ENCODE results near the gene SULF2.

SULF2 gene

DNA sequence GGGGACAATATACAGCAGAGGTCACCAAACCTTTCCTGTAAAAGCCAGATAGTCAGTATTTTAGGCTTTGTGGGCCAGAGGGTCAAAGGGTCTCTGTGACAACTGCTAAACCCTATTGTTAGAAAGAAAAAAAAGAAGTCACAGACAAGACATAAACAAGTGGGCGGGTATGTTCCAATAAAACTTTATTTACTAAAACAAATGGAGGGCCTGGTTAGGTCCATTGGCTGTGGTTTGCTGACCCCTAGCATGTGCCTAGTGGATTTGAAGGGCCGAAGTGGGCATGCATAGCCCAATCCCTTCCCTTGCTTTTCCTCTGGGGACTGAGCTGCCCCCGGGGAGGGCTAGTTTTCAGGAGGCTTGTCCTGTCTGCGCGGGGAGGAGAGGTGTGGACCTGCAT, 78.9 kb downstream of the SULF2 start:
- no peak for DNase-seq

DNA sequence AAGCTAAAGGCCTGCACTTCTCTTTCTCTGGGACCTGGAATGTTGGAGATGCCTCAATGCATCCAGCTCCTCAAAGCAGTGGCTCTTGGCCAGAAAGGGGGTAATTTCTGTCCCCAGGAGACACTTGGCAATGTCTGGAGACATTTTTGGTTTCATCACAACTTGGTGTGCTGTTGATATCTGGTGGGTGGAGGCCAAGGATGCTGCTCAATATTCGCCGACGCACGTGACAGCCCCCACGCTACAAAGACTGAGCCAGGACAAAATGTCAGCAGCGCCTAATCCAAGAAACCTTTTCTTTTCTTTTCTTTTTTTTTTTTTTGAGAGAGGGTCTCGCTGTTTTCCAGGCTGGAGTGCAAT, 79.8 kb downstream of the SULF2 start:
- DNase-seq: no peak

- no peak for DNase-seq
Measured at GRCh38 chr20:47704746-47705496, 80.4 kb downstream of the SULF2 start.

GRCh38 chr20:47703748-47704147, 81.5 kb downstream of the SULF2 start:
- no peak for DNase-seq

GRCh38 chr20:47701612-47702011, 83.7 kb downstream of the SULF2 start:
- no peak for DNase-seq

GRCh38 chr20:47700327-47700726, 85.0 kb downstream of the SULF2 start:
- DNase-seq: no peak

DNA sequence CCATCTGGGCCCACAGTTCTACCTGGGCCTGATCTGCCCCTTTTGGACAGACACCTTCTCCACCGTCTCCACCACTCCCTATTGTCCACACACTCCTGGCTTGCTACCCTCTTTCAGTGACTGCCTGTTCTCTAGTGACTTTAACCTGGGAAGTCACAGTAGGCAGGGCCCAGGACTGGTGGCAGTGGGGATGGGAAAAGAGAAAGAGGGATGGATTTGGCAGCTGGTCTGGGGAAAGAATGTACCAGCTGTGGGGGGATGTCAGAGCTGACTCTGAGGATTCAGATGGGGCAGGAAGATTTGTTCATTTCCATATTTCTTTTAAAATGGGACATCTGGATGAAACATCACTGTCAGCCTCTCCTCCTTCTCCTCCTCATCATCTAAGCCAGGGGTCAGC, 85.5 kb downstream of the SULF2 start:
- no peak for DNase-seq

DNA sequence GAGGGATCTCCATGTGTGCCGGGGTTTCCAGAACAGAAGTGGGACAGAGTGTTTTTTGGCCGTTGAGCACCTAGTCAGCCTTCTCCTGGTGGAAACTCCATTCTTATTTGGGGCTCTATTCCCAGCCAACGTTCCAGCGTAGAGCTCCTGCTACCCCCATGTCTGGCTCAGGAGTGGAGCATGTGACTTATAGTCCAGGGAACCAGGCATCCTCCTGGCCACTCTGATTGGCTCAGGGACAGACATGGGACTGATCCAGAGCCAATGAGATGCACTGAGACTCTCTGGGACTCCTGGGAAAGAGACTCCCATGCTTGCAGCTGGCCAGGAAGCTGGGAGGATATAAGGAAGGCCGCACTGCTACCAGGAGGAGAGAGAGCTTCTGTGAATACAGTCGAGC, 87.1 kb downstream of the SULF2 start:
- DNase-seq: no peak

DNA sequence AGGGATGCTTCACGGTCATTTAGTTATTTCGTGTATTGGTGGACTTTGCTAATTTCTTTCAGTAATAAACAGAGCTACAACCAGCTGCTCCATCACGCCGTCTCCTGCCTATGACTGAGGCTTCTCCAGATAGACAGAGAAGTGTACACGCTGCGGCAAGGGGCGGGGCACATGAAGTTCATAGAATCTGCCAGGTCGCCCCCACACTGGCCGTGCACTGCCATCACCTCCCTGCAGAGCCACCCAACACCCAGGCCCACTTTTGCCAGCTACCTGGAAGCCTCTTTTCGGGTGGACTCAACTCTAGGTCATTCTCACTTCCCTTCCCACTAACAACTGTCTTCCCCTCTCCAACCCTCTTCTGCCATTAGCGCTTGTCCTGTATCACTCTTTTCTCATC, 88.4 kb downstream of the SULF2 start:
- DNase-seq: no peak

GRCh38 chr20:47694021-47694818, 91.1 kb downstream of the SULF2 start:
- no peak for DNase-seq

DNA sequence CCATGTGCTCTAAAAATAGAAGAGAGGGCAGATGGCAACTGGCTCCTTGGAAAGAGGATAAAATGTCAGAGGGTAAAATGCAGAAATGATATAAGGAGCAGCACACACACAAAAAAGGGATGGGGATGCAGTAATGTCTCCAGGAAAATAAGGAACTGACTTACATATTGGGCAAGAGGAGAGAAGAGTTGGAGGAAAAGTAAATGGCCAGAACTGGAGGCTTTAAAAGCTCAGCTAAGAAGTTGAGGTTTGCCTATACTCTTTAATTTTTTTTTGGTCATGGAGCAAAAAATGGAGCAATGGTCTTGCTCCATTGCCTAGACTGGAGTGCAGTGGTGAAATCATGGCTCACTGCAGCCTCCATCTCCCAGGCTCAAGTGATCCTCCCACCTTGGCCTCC, 93.7 kb downstream of the SULF2 start:
- no peak for DNase-seq

DNA sequence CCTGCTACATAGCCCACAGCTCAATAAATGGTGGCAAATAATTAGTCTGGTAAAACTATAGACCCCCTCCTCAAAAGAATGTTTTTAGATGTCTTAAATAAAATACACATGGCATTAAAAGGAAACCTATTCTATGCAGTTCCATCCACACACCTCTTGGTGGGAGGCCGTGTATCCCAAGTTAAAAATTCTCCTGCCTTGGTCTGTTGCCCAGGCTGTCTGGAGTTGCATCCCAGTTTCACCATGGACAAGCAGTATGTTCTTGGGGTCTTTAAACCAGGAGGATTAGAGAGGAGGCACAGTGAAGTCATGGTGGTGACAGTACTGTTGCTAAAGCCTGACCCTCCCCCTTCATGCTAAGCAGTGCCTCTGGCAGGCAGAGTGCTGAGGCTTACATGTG, 95.5 kb downstream of the SULF2 start:
- no peak for DNase-seq

DNA sequence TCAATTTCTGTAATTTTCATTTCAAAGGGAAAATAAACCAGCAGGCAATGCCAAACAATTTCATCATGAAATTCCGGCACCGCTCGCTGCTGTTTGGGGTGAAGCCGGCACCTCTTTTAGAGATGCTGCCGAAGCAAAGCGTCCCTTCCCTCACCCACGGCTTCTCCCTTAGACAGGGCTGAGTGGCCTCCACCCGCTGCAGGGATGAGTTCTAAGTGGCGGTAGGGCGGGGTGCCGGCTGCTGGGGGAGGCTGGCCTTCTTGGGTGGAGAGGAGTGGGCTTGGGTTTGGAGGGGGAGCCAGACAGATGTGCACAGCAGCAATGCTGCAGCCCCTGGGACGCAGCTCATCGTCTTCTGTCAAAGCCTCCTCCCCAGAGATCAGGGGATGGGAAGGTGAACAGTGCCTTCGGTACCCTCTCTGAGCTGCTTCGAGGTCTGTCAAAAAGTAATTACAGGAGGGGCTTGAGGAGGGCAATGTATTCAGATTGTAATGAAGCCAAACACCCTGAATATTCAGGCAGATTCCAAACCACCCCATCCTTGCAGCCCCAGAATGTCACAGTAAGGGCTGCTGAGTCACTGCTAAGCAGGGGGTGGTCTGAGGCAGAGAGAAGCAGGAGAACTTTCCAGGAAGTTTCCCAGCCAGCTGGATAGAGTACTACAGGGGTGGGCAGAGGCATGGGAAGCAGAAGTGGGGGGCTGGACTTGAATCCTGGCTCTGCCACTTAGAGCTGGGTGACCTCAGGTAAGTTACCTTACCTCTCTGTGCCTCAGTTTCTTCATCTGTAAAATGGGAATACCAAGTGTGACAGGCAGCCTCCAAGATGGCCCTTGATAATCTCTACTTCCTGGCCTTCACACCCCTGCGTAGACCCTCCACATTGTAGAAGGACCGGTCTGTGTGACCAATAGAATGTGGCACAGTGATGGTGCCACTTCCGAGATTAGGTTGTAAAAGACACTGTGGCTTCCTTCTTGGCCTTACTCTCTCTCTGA, 96.6 kb downstream of the SULF2 start:
- DNase-seq: no peak

DNA sequence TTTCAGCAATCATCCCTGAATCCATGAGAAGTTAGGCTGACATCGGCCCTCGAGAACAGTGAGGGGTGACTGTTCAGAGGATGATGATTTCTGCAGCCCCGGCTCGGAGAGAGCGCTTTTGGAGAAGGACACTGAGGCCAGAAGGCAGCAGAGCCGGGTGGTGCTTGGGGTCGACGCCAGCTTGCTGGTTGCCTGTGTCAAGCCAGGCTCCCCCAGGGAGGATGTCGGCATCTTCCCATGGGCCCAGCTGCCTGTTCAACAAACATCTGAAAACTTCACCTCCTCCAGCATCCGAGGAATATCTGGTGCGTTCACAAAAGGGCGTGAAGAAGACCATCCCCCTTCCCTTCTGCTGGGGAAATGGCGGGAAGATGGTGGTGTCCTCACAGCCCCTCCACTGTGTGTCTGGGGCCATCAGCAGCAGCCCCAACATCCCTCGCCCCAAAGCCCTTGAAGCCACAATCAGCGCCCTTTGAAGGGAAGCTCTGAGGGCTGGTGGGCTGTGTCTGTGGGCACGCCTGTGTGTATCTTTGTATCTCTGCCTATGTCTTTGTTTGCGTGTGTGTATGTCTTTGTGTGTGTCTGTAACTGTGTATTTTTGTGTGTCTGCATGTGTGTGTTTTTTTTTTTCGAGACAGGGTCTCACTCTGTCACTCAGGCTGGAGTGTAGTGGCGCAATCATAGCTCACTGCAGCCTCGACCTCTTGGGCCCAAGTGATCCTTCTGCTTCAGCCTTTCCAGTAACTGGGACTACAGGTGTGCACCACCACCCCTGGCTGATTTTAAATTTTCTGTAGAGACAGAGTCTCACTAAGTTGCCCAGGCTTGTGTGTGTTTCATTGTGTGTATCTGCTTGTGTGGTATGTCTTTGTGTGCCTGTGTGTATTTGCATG, 97.9 kb downstream of the SULF2 start:
- DNase-seq: no peak

DNA sequence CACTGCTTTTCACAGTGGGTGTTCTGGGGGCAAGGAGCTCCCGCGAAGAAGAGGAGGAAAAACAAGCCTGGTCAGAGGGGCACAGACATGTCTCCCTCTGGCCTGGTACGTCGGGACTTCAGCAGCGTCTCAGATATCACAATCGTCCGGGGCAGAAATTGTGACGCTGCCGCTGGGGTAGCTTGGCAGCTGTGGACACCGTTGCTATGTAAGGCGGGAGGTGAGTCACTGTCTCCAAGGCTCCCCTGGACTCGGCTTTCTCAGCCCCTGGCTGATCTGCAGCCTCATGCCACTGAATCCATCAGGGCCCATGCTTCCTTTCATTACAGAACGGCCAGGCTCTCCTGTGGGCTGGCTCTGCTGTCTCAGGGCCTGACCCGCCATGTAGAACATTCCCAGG, 98.7 kb downstream of the SULF2 start:
- no peak for DNase-seq

GRCh38 chr20:47684306-47685080, 100.8 kb downstream of the SULF2 start:
- no peak for DNase-seq

GRCh38 chr20:47682916-47683315, 102.4 kb downstream of the SULF2 start:
- DNase-seq: no peak

- DNase-seq: peak; percentile 78
Measured at GRCh38 chr20:47682028-47682783, 103.1 kb downstream of the SULF2 start.

GRCh38 chr20:47680804-47681529, 104.3 kb downstream of the SULF2 start:
- no peak for DNase-seq

- no peak for DNase-seq
Measured at GRCh38 chr20:47679462-47679861, 105.8 kb downstream of the SULF2 start.
